ENCODE results near the gene CEP57L1.
"Not testable (repeated sequence)": the region's sequence is repeated elsewhere in the genome, so short reads cannot be mapped to it uniquely, and the experiment has no call there.

Gene CEP57L1

GRCh38 chr6:109178921-109179320, 83.6 kb downstream of the CEP57L1 start:
- no peak for DNase-seq (ENCODE audit: low read depth)

DNA sequence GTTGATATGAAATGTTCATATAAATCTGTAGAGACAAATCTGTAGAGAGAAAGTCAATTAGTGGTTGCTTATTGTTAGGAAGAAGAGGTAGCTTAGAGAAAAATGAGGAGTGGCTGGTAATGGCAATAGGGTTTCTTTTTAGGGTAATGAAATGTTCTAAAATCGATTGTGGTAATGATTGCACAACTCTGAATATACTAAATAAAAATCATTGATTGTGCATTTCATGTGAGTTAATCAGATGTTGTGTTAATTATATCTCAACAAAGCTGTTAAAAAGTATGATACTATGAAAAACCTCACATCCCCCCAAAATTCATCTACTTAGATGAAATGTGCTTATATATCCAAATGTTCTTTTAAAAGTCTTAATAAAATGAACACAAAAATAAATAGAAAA, 84.2 kb downstream of the CEP57L1 start:
- no peak for DNase-seq (ENCODE audit: low read depth)

- DNase-seq (ENCODE audit: low read depth) = no peak
Measured at GRCh38 chr6:109182578-109182977, 87.3 kb downstream of the CEP57L1 start.

GRCh38 chr6:109183109-109183650, 87.9 kb downstream of the CEP57L1 start:
- no peak for DNase-seq (ENCODE audit: low read depth)

DNA sequence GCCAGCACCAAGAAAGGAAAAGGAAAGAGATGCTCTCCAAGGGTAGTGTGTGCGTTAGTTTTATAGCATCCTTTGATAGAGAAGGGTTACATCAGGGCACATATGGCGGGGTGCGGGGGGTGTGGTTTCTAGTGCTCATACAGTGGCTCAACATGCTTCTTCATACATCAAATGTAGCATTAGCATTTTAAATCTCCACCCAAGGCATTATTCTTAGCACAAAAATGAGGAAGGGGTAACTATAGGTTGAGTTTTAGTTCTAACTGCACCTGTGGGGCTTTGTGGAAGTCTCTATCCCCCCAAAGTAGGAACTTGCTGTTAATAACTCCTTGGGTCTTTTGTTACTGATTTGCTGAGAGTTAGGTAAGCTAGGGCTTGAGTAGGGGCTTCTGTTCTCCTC, 89.3 kb downstream of the CEP57L1 start:
- DNase-seq (ENCODE audit: low read depth) = no peak

DNA sequence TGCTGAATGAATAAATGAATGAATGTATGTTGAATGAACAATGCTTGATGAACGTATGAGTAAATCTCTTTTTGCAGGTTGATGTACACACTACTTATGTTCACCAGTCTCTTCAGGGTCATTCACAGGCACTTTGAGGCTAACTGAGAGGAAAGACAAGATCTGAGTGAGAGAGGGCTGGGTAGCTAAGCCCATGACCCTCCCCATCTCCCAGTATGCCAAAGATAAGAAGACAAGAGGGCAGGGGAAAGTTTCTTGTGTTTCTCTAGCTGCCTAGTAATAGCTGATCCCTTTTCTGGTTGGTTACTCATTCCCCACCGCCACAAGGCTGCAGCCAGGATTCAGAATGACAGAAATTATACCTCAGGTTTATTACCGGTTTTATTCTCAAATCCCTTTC, 90.7 kb downstream of the CEP57L1 start:
- no peak for DNase-seq (ENCODE audit: low read depth)

DNA sequence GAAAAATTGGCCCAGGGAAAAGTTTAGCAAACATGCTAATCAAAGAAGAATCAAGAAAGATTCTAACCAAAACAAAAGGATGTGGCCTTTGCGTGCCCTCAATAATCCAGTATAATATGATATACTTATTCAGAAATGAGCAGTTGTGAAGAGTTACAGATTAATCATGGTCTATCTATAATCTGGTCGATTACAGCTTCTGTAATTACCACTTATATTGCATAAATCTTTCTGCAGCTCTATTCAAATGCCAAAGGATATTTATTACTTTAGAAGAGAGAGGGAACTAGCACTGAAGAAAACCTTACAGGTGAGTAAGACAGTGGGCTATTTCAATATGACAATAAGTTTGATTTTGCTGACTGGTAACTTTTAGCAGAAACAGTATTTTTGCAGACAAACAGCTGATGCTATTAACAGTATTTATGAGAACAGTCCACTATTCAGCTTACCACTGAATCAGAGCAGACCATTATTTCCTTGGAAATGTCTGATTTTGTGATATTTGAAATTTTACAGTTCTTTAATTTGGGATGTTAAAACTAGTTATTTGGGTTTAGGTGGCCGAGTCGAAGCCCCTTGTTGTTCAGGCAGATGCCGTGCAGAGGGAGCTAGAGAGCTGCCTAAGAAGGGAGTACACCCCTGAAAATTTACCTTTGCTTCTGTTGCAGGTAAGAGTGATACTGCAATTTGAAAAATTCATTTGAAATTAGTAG, 92.2 kb downstream of the CEP57L1 start:
- no peak for DNase-seq (ENCODE audit: low read depth)

DNA sequence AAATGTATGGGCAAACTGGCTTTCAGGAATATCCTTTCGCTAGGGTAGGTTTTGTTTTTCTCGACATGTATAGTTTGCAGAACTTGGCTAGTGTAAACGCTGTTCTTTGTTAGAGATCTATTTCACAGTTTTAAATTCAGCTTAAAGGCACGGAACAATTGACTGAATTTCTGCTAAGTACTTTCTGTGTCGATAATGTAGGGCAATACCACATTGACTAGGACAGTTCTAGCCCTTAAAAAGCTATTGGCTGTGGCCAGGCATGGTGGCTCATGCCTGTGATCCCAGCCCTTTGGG, 92.8 kb downstream of the CEP57L1 start:
- no peak for DNase-seq (ENCODE audit: low read depth)

GRCh38 chr6:109191368-109191767, 96.1 kb downstream of the CEP57L1 start:
- DNase-seq (ENCODE audit: low read depth) = not testable (repeated sequence)

DNA sequence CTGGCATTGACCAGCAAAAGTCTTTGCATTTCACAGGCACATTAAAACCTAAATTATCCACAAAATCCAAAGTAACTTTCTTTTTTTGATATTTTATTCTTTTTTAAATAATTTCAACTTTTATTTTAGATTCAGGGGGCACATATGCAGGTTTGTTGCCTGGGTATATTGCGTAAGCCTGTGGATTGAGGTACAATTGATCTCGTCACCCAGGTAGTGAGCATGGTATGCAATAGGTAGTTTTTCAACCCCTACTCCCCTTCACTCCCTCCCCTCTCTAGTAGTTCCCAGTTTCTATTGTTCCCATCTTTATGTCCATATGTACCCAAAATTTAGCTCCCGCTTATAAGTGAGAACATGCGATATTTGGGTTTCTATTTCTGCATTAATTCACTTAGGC, 97.6 kb downstream of the CEP57L1 start:
- DNase-seq (ENCODE audit: low read depth) = no peak

DNA sequence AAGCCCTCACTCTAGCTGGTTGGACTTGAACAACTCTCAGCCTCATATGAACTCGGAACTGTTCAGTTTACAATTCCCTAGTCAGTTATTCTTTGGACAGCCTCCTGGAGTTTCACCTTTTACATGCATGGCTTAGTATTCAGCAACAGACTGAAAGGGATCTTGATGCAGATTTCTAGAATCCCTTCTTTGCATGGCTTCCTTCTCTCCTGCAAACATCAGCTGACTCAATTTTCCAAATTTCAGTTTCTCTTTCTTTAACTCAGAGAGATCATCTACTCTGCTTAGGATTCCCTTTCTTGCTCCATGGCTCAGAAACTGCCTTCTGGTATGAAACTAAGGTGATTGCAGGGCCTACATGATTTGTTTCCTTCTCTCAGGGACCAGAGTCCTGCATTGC, 99.6 kb downstream of the CEP57L1 start:
- DNase-seq (ENCODE audit: low read depth) = no peak

DNA sequence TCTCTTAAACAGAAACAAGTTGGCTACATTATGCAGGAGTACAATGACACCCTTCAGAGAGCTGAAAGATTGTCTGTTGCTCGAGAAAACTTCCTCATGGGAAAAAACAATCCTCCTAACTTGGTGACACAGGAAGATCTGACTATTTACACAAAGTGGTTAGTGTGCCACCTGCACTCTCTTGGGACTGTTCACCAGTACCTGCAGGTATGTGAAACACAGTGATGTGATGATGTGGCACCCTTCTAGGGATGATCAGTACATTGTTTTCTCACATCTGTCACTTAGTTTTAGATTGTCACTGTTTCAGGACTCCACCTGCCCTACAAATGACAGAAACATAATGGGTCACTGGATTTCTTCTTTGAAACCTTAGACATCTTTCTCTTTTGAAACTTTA, 101.8 kb downstream of the CEP57L1 start:
- DNase-seq (ENCODE audit: low read depth) = no peak

- no peak for DNase-seq (ENCODE audit: low read depth)
Measured at GRCh38 chr6:109202409-109203264, 107.3 kb downstream of the CEP57L1 start.

DNA sequence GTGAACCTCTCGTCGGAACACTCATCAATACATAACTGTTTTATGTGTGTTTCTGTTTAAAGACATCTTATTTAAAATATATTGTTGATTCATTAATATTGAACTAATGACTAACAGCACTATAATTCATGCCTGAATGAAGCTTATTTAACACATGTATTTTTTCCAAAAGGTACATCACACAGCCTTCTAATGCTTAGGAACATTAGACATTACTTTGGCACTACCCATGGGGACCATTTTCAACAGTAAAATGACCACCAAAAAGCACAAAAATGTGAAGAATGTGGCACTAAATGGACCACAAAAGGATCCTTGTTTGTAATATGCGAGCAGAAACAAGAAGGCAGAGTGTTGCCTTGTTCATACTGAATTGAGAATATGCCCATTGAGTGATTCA, 109.2 kb downstream of the CEP57L1 start:
- DNase-seq (ENCODE audit: low read depth) = no peak

GRCh38 chr6:109212683-109213082, 117.4 kb downstream of the CEP57L1 start:
- DNase-seq (ENCODE audit: low read depth) = no peak
